Thyroid gland (tissue), 4 donors: Measurements from ENCODE around the gene ABI3. TPM values are rescaled to one million over a fixed set of nuclear protein-coding genes. Genes with fewer than 3 reads are reported as not detected.
A peak's percentile ranks its signal among the peaks of the same experiment; 100 is the strongest.
"Not testable (repeated sequence)": the region's sequence is repeated elsewhere in the genome, so short reads cannot be mapped to it uniquely, and the experiment has no call there.

ENCODE experiments used
- DNase-seq, 2 donors: peaks; one replicate each; pipeline ENCODE4 v3.0.0-alpha.2; 2019
- H3K27ac ChIP-seq, 3 donors: fragments of 200-600 bp; sonication (generic); 1 replicate in 2 of 3; 2 replicates in 1 of 3; pipeline ENCODE4 v1.5.1; 2016 to 2019; ENCODE audit warnings: mild to moderate bottlenecking in 1 of 3, moderate library complexity in 1 of 3
- H3K27me3 ChIP-seq: fragments of 200-600 bp; sonication (generic); one replicate; pipeline ENCODE4 v1.5.1; 2019
- H3K36me3 ChIP-seq, 2 donors: fragments of 200-600 bp; sonication (generic); one replicate each; pipeline ENCODE4 v1.5.1; 2016 to 2019
- H3K4me1 ChIP-seq, 2 donors: fragments of 200-600 bp; sonication (generic); one replicate each; pipeline ENCODE4 v1.5.1; 2017 to 2019
- H3K4me3 ChIP-seq, 3 donors: fragments of 200-600 bp; sonication (generic); replicated peaks in 1 of 3; 1 replicate in 2 of 3; 2 replicates in 1 of 3; pipeline ENCODE4 v1.5.1; 2016; ENCODE audit warnings: mild to moderate bottlenecking in 1 of 3
- H3K9me3 ChIP-seq: fragments of 200-600 bp; sonication (generic); one replicate; pipeline ENCODE4 v1.5.1; 2017
- CTCF ChIP-seq, 6 experiments: fragments of 200-600 bp in 3 of 6; fragments of 450-650 bp in 3 of 6; sonication (generic) in 3 of 6; IDR thresholded peaks; one replicate each; pipeline ENCODE4 v1.5.1; 2016 to 2019; ENCODE audit warnings: antibody characterized with exemption in 6 of 6, mild to moderate bottlenecking in 2 of 6, inconsistent platforms in 1 of 6, moderate library complexity in 1 of 6
- POLR2A ChIP-seq, 2 donors: fragments of 450-650 bp; IDR thresholded peaks; one replicate each; pipeline ENCODE4 v1.6.1; 2017; ENCODE audit warnings: antibody characterized with exemption in 2 of 2, mild to moderate bottlenecking in 2 of 2, moderate library complexity in 1 of 2
- WGBS, 2 donors: methylation state at CpG; one replicate each; pipeline ENCODE4 v1.1.5; 2017; 5-methylcytosine and 5-hydroxymethylcytosine counted together
- intact Hi-C: fragments of 100-400 bp; cut with DNase I; formaldehyde crosslinking; loops from one replicate; pipeline ENCODE4 v1.15.1; 2023
- total RNA-seq, 4 donors: library from RNA; depleted of rRNA; stranded (reverse); fragments of >200 nt; gene quantifications; one replicate each; pipeline ENCODE4 v1.2.3, GENCODE V29; 2016

Gene ABI3
- total RNA-seq, 4 donors from 2014 or later, result 4.2 to 10.3 (median 6.2) TPM

DNA sequence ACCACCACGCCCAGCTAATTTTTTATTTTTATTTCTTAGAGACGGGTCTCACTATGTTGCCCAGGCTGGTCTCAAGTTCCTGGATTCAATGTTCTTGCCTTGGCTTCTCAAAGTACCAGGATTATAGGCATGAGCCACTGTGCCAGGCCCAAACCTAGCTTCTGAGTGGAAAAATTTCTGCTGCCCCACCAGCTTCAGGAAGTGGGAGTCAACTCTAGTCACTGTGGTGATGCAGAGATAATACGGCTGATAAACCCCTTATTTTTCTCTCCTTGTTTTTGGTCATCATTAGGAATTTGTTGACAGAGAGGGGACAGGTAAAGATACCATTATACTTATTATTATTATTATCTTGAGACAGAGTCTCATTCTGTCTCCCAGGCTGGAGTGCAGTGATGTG is 47.9 kb downstream of the ABI3 start:
- Histone ChIP-seq H3K9me3 (no peaks in the 10 kb centered on the region), H3K4me3 (no peak overlapping the region), H3K27ac (no peak overlapping the region), H3K27me3 (no peaks in the 10 kb centered on the region), H3K4me1 (peaks cover 4 to 13% of the 10 kb centered on the region in 2 donors), H3K36me3 (no peaks in the 10 kb centered on the region)
- DNase-seq, result no peak
- TF ChIP-seq POLR2A (IDR thresholded peaks at IDR 0.05) (no peak), CTCF (IDR thresholded peaks at IDR 0.05) (no peak)
- 90% methylated on average over 3 of the region's 3 CpGs for WGBS, 2 donors
- intact Hi-C loops, result no loop called here

- H3K27ac ChIP-seq, result peak overlapping the region; percentile 79 to 86 (median 86)
- H3K4me1 ChIP-seq, result peaks cover 4 to 13% of the 10 kb centered on the region in 2 donors
- intact Hi-C loops, result no loop called here
- peak overlapping the region; percentile 2 to 59 (median 50) for H3K4me3 ChIP-seq
- DNase-seq, result no peak
- H3K9me3 ChIP-seq, result no peaks in the 10 kb centered on the region
- WGBS, 2 donors, result 25 to 37% methylated on average over 10 of the region's 10 CpGs
- no peaks in the 10 kb centered on the region for H3K27me3 ChIP-seq
- no peaks in the 10 kb centered on the region for H3K36me3 ChIP-seq
- TF ChIP-seq CTCF (IDR thresholded peaks at IDR 0.05), result no peak
- no peak for TF ChIP-seq POLR2A (IDR thresholded peaks at IDR 0.05)
These were observed 49.1 kb downstream of the ABI3 start for GRCh38 chr17:49259663-49260010.

DNA sequence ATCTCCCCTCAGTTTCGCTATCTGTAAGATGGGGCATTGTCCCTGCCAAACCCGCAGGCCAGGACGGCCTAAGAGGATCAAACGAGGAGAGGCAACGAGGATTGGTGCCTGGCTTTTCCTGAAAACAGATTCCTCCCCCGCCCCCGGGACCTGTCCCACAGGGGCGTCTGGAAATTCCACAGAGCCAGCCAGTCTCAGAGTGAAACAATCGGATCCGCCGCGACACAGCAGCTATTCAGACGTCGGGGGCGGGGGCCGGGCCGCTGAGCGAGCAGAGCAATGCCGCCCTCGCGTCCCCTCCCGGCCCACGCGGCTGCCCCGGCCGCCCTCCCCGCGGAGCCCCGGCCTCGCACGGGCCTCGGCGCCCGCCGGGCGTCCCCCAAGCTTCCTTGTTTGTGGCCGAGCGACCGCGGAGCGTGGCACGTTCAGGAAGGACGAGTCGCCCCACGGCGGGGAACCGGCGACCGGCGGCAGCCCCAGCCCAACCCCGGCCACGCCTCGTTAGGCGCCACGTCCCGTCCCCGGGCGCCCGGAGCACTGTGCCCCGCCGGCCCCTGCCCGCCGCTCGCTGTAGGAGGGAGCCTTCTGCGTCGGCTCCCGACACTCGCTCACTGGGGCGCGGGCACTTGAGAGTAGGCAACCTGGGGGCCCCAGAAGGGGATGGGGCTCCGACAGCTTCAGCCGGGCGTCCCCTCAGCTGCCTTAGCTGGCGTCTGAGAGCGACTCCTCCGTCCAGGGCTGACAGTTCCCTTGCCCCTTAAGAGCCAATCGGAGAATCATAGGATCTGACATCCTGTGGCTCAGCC is 49.7 kb downstream of the ABI3 start:
- peaks cover 4 to 13% of the 10 kb centered on the region in 2 donors for H3K4me1 ChIP-seq
- H3K27me3 ChIP-seq, result no peaks in the 10 kb centered on the region
- 5% methylated on average over 7 to 13 of the region's 77 CpGs for WGBS, 2 donors
- DNase-seq, result peak; percentile 65 to 66
- intact Hi-C loops, result no loop called here
- H3K9me3 ChIP-seq, result no peaks in the 10 kb centered on the region
- peak overlapping the region; percentile 2 to 59 (median 50) for H3K4me3 ChIP-seq
- TF ChIP-seq POLR2A (IDR thresholded peaks at IDR 0.05), result peak in 1 of 2 donors; percentile 30
- no peak for TF ChIP-seq CTCF (IDR thresholded peaks at IDR 0.05)
- H3K27ac ChIP-seq, result peak overlapping the region; percentile 79 to 86 (median 86)
- H3K36me3 ChIP-seq, result no peaks in the 10 kb centered on the region

DNA sequence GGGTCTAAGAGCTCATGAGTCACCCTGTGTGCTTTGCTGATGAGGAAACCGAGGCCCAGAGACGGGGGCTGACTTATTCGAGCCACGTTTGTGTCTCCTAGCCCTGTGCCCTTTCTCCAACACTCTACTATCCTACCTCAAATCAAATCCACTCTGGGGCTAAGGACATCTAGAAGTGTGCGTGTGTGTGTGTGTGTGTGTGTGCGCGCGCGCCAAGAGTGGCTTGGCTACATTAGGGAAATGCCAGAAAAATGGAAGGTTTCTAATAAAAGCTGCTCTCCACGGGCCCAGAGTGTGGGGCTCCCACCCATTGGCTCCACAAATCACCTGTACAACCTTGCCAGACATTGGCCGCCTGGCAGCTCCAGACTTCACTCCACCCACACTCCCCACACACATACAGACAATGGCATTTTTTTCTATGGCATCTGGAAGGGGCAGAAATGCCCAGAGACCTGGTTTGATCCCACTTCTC is 50.3 kb downstream of the ABI3 start:
- 50 to 55% methylated on average over 10 to 11 of the region's 11 CpGs for WGBS, 2 donors
- peak; percentile 29 to 34 for DNase-seq
- no peak for TF ChIP-seq POLR2A (IDR thresholded peaks at IDR 0.05)
- no peak for TF ChIP-seq CTCF (IDR thresholded peaks at IDR 0.05)
- Histone ChIP-seq H3K27me3 (no peaks in the 10 kb centered on the region), H3K27ac (peak overlapping the region; percentile 79 to 86 (median 86)), H3K9me3 (no peaks in the 10 kb centered on the region), H3K36me3 (no peaks in the 10 kb centered on the region), H3K4me1 (peaks cover 4 to 13% of the 10 kb centered on the region in 2 donors), H3K4me3 (peak overlapping the region in 2 of 3 donors; percentile 50 to 59)
- intact Hi-C loops, result no loop called here

DNA sequence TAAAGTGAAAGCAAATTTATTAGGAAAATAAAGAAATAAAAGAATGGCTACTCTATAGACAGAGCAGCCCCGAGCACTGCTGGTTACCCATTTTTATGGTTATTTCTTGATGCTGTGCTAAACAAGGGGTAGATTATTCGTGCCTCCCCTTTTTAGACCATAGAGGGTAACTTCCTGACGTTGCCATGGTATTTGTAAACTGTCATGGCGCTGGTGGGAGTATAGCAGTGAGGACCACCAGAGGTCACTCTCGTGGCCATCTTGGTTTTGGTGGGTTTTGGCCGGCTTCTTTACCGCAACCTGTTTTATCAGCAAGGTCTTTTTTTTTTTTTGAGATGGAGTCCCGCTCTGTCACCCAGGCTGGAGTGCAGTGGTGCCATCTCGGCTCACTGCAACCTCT is 51.0 kb downstream of the ABI3 start:
- Histone ChIP-seq H3K4me1 (peaks cover 4 to 13% of the 10 kb centered on the region in 2 donors), H3K27ac (peak overlapping the region in 1 of 3 donors; percentile 86)
- DNase-seq, H3K36me3 ChIP-seq, H3K4me3 ChIP-seq, H3K27me3 ChIP-seq, intact Hi-C loops, H3K9me3 ChIP-seq: not testable (repeated sequence)
- 88 to 91% methylated on average over 9 of the region's 9 CpGs for WGBS, 2 donors
